HG02970 (cell line): ENCODE data around the gene HS6ST3.

Source experiments
- ATAC-seq: cut with Tn5 transposase; IDR thresholded peaks from one replicate; pipeline ENCODE4 v1.9.1; 2021; ENCODE audit warnings: mild to moderate bottlenecking, moderate library complexity, moderate number of reproducible peaks; ENCODE audit not compliant: unreplicated experiment, low FRiP score

Gene HS6ST3

DNA sequence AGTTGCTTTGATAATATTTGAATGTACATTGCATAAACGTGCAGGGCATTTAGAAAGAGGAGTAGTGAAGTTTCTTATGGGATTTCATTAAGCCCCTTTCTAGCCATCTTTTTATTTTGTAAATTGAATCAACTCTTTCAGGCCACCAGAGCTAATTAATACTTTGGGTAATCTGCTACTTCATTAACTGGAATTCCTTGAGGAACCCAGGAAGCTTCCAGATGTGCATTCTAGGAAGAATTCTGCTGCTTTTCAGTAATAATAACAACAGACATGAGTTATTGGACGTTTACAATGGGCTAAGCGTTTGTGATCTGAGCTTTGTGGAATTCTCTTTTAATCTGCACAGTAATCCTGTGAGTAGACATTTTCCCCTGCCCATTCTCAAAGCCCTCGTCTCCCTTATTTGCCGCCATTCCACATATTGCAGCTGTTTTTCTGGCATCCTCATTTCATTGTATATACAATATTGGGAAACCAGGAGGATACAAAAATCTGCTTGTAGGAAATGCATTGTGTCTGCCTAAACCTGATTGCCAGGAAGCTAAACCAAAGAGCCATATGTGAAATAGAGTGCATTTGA, 103.9 kb downstream of the HS6ST3 start:
- no peak for ATAC-seq

DNA sequence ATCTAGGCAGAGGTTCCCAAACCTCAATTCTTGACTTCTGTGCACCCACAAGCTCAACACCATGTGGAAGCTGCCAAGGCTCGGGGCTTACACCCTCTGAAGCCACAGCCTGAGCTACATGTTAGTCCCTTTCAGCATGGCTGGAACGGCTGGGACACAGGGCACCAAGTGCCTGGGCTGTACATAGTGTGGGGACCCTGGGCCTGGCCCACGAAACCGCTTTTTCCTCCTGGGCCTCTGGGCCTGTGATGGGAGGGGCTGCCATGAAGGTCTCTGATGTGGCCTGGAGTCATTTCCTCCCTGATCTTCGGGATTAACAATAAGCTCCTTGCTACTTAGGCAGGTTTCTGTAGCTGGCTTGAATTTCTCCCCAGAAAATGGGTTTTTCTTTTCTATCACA, 108.1 kb downstream of the HS6ST3 start:
- no peak for ATAC-seq

DNA sequence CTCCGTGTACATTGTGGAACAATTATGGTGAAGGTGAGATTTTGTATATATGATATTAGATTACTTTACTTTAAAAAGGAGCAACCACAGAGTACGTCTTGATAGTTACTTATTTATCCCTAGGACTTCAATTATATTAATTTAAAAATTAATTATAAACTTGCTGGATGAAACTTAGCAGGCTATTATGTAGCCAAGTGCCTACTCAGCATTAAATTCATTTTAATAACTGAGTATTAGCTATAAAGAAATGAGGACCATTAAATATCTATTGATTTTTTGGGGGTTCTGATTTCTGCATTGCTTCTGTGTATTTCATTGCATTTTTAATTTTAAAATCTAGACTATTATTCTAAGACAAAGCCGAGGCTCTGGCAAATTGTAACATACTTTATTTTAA, 109.4 kb downstream of the HS6ST3 start:
- no peak for ATAC-seq

DNA sequence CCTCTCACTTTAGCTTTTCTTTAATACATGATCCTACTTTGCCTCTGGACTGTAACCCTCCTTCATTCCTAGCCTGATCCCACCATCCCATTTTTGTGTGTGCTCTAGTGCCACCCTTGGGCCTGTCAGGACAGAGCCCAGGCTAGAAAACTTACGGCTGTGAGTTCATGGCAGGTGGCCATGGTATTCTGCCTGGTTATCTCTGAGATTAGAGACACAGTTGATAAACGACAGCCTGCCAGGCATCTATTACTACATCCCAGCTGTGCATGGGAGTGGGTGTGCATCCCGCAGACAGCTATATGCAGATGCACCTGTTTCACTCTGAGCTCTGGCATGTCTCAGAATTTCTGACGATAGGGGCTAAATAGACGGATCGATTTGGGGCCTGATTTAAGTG, 110.9 kb downstream of the HS6ST3 start:
- ATAC-seq: no peak

DNA sequence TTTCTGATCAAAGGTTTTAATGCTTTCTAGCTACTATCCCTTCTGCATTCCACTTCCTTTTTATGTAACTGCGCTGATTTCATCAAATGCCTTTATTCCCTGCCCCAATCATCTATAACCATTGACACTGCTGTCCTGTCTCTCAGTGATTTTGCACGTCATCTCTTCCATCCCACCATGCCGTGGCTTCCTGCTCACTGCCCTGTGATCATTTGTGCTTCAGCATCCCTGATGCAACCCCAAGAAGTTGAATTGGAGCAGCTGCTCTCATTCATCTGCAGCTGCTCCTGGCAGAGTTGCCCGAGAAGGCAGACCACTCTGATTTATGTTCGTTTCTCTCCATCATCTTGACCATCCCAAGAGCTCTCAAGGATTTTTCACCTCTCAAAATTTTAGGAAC, 112.4 kb downstream of the HS6ST3 start:
- no peak for ATAC-seq

DNA sequence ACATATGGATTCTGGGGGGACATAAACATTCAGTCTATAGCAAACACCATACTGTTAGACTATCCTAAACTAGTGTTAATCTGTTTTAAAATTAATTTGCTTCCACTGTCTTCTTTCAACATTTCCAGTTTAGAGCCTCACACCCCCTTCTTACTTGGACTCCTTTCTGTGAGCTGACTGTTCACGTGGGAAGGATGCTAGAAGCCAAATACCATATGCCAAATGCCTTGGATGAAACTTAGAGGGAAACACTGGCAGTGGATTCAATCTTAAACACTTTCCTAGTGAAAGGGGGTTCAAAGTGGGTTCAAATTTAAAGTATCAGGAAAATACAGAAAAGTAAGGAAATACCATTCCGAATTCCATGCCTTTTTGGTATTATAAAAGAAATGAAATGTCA, 113.6 kb downstream of the HS6ST3 start:
- ATAC-seq: no peak

DNA sequence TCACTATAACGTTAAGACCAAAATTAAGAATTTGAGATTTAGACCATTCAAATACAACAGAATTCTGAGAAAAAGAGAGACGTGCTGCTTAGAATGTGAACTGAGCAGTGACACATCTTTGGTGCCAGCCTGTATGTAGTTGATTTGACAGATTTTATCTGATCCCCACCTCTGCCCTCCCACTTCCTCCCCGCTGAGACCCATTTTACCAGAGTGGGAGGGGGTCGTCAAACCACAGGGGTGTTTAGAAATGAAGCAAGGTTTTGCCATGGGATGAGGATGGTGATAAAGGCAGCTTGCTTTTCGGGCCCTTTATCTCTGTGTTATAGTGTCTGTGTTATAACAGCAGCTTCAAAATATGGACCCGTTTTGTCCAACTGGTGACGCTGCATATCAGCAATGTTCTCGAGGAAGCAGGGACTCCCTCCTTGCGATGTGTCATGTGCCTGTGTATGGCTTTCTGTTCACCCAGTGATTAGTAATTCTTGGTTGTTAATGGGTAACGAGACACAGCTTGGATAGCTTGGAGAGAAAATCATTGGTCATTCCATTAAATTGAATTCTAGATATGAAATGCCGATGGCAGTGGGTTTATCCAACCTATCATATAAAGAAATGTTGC, 125.0 kb downstream of the HS6ST3 start:
- no peak for ATAC-seq

DNA sequence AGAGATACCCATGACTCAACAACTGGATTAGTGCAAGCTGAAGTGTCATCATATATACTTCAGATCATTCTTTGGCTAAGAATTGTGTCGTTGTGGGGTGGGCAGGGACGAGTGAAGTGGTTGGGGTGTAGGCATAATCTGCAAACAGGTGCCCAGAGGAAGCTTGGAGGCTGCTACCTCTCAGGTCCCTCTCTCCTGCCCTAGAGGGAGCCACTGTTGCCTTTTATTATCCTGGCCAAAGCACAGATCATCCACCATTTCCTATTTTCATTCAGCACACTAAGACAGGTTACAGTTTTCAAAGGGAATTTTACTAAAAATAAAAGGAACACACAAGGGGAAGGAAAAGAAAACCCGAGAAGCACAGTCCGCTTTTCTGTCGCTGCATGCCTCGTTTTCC, 126.6 kb downstream of the HS6ST3 start:
- no peak for ATAC-seq

DNA sequence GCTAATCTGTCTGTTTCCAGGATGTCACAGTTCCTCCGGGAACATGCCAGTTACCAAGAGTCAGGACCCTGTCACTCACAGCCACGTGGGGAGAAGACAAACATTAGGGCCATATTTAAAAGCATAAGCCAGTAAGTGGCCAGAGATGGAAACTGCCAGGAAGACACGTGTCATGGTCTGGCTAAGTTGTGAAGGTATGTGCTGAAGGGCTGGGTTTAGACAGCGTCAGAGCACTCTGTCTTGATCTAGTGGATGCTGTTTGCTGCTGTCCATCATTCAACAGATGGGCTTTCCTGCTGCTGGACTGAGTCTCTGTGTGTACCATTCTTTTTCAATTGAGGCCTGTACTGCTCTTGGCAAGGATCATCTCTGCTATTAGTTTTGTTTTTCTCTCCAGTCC, 128.6 kb downstream of the HS6ST3 start:
- no peak for ATAC-seq

DNA sequence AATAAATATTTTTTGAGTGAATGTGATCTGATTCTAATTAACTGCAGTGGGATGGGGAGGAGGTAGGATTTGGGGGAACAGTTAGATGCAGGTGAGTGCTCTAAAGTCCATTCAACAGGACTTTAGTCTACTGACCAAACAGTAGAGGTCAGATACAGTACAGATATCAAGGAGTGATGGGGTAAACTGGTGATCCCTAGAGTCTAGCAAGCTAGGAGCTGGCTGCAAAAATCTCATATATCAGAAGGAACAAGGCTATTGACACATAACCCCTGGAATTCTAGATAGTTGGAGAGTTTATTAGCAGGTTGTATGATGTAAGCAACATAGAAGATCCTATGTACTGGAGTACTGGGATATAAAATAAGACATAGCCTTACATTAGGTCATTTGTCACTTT, 131.6 kb downstream of the HS6ST3 start:
- ATAC-seq: no peak

DNA sequence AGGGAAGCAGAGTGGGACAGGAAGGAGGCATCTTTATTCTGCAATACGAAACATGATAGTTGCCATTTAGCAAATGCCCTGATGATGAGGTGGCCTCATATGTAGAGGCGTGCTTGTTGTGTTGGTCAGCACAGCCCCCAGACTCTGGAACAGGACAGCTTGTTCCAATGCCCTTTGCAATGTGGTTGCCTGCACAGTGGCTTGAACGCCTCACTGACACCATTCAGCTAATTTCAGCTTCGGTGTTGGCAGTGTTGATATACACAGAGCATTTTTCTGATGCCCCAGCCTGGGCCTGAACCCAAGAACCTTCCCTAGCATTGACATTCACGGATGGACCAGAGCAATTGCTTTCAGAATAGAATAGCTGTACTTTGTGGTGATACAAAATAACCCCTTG, 133.3 kb downstream of the HS6ST3 start:
- no peak for ATAC-seq

DNA sequence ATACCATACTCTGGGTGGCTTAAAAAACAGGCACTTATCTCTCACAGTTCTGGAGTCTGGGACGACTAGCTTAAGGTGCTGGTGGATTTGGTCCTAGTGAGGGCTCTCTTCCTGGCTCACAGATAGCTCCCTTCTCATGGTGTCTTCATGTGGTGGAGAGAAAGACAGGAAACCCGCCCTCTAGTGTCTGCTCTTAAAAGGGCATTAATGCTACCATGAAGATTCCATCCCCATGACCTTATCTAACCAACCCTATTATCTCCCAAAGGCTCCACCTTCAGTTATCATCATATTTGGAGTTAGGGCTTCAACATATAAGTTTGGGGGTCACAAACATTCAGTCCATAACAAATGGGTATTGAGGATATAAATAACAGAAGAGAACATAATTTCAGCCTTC, 139.4 kb downstream of the HS6ST3 start:
- no peak for ATAC-seq

DNA sequence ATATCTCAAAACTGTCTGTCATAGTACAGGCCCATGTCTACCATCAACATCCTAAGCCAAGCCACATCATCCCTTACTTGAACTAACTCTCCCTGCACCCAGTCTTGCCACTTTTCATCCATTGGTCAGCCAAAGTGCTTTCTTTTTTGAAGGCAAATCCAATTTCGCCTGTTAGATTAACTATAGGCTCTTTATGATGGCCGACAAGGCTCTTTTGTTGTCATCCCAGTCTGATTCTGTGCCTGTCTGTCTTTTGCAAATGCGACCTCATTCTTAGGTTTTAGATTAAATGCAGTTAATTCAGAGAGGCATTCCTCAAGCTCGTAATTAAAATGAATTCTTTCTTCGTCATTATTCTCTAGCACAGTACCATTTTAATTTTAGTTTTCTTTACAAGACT, 148.3 kb downstream of the HS6ST3 start:
- ATAC-seq: no peak

DNA sequence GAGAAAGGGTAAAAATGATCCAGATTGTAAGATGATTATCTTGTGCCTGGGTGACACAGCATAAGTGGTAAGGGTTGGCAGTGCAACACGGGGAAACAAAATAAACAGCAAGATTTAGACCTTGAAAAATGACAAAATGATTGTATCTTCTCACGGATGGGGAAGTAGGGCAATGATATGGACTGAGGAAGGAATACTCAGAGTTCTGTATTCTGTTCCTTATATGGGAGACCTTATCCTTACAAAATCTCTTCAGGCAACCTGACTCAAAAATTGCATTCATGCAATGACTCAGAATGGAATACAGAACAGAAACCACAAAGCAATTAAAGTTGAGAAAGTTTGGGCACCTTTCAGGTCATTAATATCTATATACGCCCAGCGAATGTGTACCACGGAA, 149.0 kb downstream of the HS6ST3 start:
- no peak for ATAC-seq

DNA sequence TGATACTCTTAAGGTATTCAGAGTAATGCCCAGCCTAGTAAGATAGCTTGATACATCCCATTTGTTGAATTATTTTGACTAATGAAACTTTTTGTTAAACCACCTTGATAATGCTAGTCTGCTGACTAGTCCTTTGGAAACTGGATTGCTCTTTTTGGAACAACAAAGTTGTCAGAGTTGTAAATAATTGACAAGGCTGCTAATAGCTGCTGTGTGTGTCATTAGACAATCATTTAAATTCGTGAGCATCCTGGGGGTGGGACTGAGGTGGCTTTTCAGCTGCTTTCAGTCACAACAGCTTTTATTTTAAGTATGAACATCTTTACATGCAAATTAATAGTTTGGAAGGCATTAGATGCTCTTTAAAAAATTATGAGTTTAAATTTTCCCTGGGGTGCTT, 153.5 kb downstream of the HS6ST3 start:
- no peak for ATAC-seq

DNA sequence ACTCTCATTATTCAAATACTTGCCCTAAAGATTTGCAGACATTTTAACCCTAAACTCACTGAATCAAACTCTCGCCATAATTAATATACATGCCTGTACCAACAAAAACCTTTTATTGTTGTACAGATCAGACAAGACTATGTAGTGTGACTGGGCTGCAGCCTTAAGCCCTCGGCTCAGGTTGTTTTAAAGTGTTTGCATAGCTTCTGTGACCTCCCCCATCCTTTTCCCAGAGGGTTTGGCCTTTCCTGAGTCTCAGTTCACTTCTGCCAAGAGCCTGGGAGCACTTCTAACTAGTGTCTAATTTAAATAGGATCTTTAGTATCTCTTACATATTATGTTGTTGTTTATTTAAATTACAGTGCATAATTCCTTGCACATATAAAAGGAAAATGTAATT, 158.2 kb downstream of the HS6ST3 start:
- no peak for ATAC-seq

DNA sequence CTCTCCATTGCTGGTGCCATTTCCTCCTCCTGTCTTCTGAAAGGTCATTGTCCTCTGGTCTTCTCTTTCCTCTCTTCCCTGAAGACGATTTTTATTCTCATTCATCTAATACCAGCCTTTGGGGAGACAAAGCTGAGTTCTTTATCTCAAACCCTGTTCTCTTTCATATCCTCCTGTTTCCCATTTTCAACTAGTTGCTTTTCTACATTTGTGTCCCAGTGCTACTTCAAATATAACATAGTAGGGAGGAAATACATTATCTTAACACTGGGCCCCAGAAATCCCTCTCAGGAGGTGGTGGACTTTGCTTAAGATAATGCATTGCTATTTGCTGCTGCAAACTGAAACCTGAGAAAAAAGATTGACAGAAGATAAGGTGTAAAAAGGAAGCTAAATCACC, 159.1 kb downstream of the HS6ST3 start:
- ATAC-seq: no peak

DNA sequence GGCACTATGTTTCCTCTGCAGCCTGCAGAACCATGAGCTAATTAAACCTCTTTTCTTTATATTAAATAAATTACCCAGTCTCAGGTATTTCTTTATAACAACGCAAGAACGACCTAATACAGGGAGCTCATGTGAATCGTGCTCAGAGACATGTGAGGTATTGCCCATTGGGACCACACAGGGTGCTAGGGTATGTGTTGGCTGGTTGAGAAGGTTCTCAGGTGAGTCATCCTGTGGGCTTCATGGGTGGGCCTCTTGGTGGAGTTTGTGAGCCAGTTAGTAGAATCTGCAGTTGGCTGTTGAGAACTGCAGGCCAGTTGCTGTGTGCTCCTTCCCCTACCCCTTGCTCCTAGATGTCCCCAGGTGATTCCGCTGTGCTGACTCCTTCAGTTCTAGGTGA, 163.0 kb downstream of the HS6ST3 start:
- ATAC-seq: no peak

DNA sequence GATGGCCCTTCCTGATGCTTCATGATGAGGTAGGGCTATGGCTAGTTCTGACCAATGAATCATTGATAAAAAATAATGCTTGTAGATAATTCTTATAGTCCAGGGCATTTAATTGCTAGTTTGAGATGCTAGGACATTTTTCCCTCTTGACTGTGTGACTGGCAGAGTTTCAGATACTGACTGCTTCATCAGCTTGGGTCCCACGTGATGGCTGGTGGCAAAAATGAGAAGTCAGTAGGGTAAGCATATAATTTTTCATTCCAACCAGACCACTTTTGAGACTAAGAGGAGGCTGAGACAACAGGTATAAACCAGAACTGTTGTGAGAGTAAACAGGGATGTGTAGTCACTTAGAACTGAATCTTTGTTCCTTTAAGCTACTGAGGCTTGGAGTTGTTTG, 183.3 kb downstream of the HS6ST3 start:
- no peak for ATAC-seq

DNA sequence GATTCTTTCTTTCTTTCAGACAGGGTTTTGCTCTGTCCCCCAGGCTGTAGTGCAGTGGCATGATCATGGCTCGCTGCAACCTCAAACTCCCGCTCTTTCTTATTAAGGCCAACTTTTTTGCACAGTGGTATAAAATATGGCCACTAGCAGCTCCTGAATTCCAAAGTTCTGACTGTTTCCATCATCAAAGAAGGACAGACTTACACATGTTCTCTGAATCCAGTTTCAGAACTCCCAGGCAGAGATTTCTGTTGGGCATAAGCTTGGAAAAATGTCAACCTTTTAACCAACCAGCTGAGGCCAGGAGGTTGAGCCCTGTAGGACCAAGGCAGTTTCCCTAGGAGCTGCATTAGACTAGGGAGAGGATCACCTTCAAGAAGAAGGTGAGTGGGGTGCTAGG, 184.1 kb downstream of the HS6ST3 start:
- ATAC-seq: no peak

DNA sequence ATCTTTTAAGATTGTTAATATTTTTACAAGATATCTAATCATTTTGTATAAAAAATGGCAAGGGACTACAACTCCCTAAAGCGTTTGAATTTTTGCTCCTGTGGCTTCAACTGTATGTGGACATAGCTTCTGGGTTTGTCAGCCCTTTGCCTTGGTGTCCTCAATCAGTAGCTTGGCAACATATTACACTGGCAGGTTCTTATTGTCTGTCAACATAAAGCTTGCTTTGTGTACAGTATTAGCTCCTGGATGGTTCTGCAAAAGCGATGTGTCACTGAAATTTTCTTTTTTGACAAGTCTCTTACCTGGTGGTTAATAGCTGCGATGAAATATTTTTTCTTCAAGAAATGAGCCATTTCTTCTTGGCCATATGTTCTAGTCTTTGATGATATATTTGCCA, 190.0 kb downstream of the HS6ST3 start:
- no peak for ATAC-seq

DNA sequence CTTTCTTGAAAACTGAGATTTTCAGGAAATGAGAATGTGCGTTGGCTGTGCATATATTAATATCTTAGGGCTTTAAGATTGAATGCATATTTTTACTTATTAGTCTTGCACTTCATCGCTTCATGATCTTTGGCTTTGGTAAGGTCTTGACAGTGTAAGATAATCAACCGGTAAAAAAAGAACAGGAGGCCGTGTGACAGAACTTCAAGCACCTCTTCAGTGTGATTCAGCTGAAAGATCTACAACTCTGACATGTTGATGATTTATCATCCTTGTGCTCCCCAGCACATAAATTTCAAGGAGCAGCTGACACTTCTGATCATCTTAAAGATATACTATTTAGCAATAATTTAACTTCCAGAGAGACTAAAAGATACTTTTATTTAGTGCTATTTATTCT, 195.1 kb downstream of the HS6ST3 start:
- ATAC-seq: no peak

DNA sequence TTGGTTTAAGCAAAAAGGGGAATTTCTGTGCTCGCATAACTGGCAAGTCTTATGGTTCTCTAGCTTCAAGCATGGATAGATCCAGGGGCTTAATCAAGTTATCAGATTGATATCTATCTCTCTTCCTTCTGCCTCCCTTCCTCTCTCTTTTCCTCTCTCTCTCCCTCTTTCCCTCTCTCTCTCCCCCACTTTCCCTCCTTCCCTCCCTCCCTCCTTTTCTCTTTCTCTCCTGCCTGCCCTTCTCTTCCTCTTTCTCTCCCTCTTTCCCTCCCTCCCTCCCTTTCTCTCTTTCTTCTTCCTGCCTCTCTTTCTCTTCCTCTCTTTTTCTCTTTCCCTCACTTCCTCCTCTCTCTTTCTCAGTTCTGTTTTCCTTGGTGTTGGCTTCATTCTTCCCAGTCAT, 195.8 kb downstream of the HS6ST3 start:
- no peak for ATAC-seq
